H9 (cell line): ENCODE results near the gene UGT2A1. TPM values are rescaled to one million over a fixed set of nuclear protein-coding genes. Genes with fewer than 3 reads are reported as not detected.

ENCODE experiments used
- DNase-seq: peaks from one replicate; pipeline ENCODE4 v3.0.0-alpha.2; 2017
- H2AFZ ChIP-seq: one replicate; pipeline ENCODE4 v1.6.1; 2013; ENCODE audit warnings: mild to moderate bottlenecking, low read length, control low read depth, moderate library complexity
- H2AK5ac ChIP-seq: 2 replicates; pipeline ENCODE4 v1.6.1; 2013; ENCODE audit warnings: low read length, control low read depth, mixed read lengths; ENCODE audit not compliant: insufficient read length
- H2BK120ac ChIP-seq: one replicate; pipeline ENCODE4 v1.6.1; 2013; ENCODE audit warnings: low read depth, mild to moderate bottlenecking, low read length, control low read depth, inconsistent platforms; ENCODE audit not compliant: poor library complexity, severe bottlenecking
- H2BK12ac ChIP-seq: 2 replicates; pipeline ENCODE4 v1.6.1; 2013; ENCODE audit warnings: low read length, control low read depth, mixed read lengths, low read depth; ENCODE audit not compliant: insufficient read length
- H2BK15ac ChIP-seq: 2 replicates; pipeline ENCODE4 v1.6.1; 2013; ENCODE audit warnings: low read depth, low read length, control low read depth
- H2BK20ac ChIP-seq: one replicate; pipeline ENCODE4 v1.6.1; 2013; ENCODE audit warnings: low read depth, mild to moderate bottlenecking, low read length, control low read depth, inconsistent platforms; ENCODE audit not compliant: poor library complexity, severe bottlenecking
- H2BK5ac ChIP-seq: 2 replicates; pipeline ENCODE4 v1.6.1; 2013; ENCODE audit warnings: low read length, control low read depth, mixed read lengths; ENCODE audit not compliant: insufficient read length
- H3K14ac ChIP-seq: 2 replicates; pipeline ENCODE4 v1.6.1; 2013; ENCODE audit warnings: low read length, control low read depth; ENCODE audit not compliant: insufficient read depth
- H3K18ac ChIP-seq: 2 replicates; pipeline ENCODE4 v1.6.1; 2013; ENCODE audit warnings: low read depth, mild to moderate bottlenecking, mixed read lengths, low read length, control low read depth; ENCODE audit not compliant: insufficient read length
- H3K23ac ChIP-seq: 2 replicates; pipeline ENCODE4 v1.6.1; 2013; ENCODE audit warnings: low read length, control low read depth, mixed read lengths, low read depth; ENCODE audit not compliant: insufficient read length
- H3K23me2 ChIP-seq: 2 replicates; pipeline ENCODE4 v1.6.1; 2013; ENCODE audit warnings: low read depth, mild to moderate bottlenecking, mixed read lengths, low read length, control low read depth; ENCODE audit not compliant: insufficient read length, poor library complexity, severe bottlenecking
- H3K27ac ChIP-seq: 2 replicates; pipeline ENCODE4 v1.5.1; 2013; ENCODE audit warnings: low read length, control low read depth, mixed read lengths, low read depth; ENCODE audit not compliant: insufficient read length
- H3K27me3 ChIP-seq: 2 replicates; pipeline ENCODE4 v1.6.1; 2013; ENCODE audit warnings: low read length, control low read depth, inconsistent platforms; ENCODE audit not compliant: insufficient read depth
- H3K4ac ChIP-seq: 2 replicates; pipeline ENCODE4 v1.6.1; 2013; ENCODE audit warnings: low read depth, mild to moderate bottlenecking, control low read depth, inconsistent platforms, low read length, moderate library complexity
- H3K4me1 ChIP-seq: 2 replicates; pipeline ENCODE4 v1.6.1; 2013; ENCODE audit warnings: low read length, control low read depth, inconsistent platforms; ENCODE audit not compliant: insufficient read depth
- H3K4me2 ChIP-seq: 2 replicates; pipeline ENCODE4 v1.6.1; 2013; ENCODE audit warnings: low read length, control low read depth, mixed read lengths; ENCODE audit not compliant: insufficient read length, insufficient read depth
- H3K56ac ChIP-seq: 2 replicates; pipeline ENCODE4 v1.6.1; 2013; ENCODE audit warnings: low read depth, mild to moderate bottlenecking, mixed read lengths, low read length, control low read depth; ENCODE audit not compliant: insufficient read length
- H3K79me1 ChIP-seq: 2 replicates; pipeline ENCODE4 v1.6.1; 2013; ENCODE audit warnings: low read depth, mild to moderate bottlenecking, moderate library complexity, low read length, control low read depth, inconsistent platforms; ENCODE audit not compliant: insufficient read depth, poor library complexity, severe bottlenecking
- H3K79me2 ChIP-seq: 2 replicates; pipeline ENCODE4 v1.6.1; 2013; ENCODE audit warnings: low read length, control low read depth, inconsistent platforms; ENCODE audit not compliant: insufficient read depth
- H3K9ac ChIP-seq: 2 replicates; pipeline ENCODE4 v1.6.1; 2013; ENCODE audit warnings: low read length, control low read depth, mixed read lengths; ENCODE audit not compliant: insufficient read length; ENCODE audit errors: extremely low read depth
- H3K9me3 ChIP-seq: one replicate; pipeline ENCODE4 v1.6.1; 2013; ENCODE audit warnings: low read depth, low read length, inconsistent platforms; ENCODE audit not compliant: control insufficient read depth
- H3T11ph ChIP-seq: one replicate; pipeline ENCODE4 v1.6.1; 2013; ENCODE audit warnings: mild to moderate bottlenecking, low read length, control low read depth, inconsistent platforms
- H4K20me1 ChIP-seq: one replicate; pipeline ENCODE4 v1.6.1; 2013; ENCODE audit not compliant: control insufficient read depth, insufficient read length, insufficient read depth
- H4K5ac ChIP-seq: 2 replicates; pipeline ENCODE4 v1.6.1; 2013; ENCODE audit warnings: low read depth, mild to moderate bottlenecking, mixed read lengths, low read length, control low read depth; ENCODE audit not compliant: insufficient read length
- H4K8ac ChIP-seq: replicated peaks from 2 replicates; pipeline ENCODE4 v1.6.1; 2013; ENCODE audit warnings: low read length, control low read depth, mixed read lengths, low read depth; ENCODE audit not compliant: insufficient read length
- H4K91ac ChIP-seq: 2 replicates; pipeline ENCODE4 v1.6.1; 2013; ENCODE audit warnings: low read depth, mild to moderate bottlenecking, moderate library complexity, mixed read lengths, low read length, control low read depth; ENCODE audit not compliant: insufficient read length
- H3K27ac Mint-ChIP-seq, 3 experiments: 2 replicates in 2 of 3; 3 replicates in 1 of 3; pipeline ENCODE4 v1.8.0; 2020 to 2021; ENCODE audit warnings: mixed read lengths in 3 of 3, mild to moderate bottlenecking in 1 of 3, moderate library complexity in 1 of 3
- H3K27me3 Mint-ChIP-seq: 2 replicates; pipeline ENCODE4 v1.8.0; 2021; ENCODE audit warnings: low read depth, mild to moderate bottlenecking, moderate library complexity, mixed read lengths
- H3K36me3 Mint-ChIP-seq, 3 experiments: 2 replicates in 2 of 3; 3 replicates in 1 of 3; pipeline ENCODE4 v1.8.0; 2020 to 2021; ENCODE audit warnings: low read depth in 3 of 3, mixed read lengths in 3 of 3; ENCODE audit not compliant: insufficient read depth in 1 of 3
- H3K4me1 Mint-ChIP-seq, 2 experiments: 2 replicates each; pipeline ENCODE4 v1.8.0; 2020; ENCODE audit warnings: mixed read lengths in 2 of 2
- H3K4me3 Mint-ChIP-seq, 2 experiments: 2 replicates in 1 of 2; 3 replicates in 1 of 2; pipeline ENCODE4 v1.8.0; 2020 to 2021; ENCODE audit warnings: mild to moderate bottlenecking in 2 of 2, mixed read lengths in 2 of 2, moderate library complexity in 1 of 2
- H3K9me3 Mint-ChIP-seq, 2 experiments: 2 replicates in 1 of 2; 3 replicates in 1 of 2; pipeline ENCODE4 v1.8.0; 2020; ENCODE audit warnings: mild to moderate bottlenecking in 2 of 2, mixed read lengths in 2 of 2, moderate library complexity in 1 of 2
- CTCF ChIP-seq: fragments of 200-600 bp; sonication (generic); conservative IDR thresholded peaks from 3 replicates; pipeline ENCODE4 v1.8.0; 2021; ENCODE audit warnings: antibody characterized with exemption, mild to moderate bottlenecking
- WGBS: extraction: QIAGEN DNeasy Blood & Tissue Kit; methylation state at CpG from one replicate; pipeline ENCODE4 v1.1.7; 2013; ENCODE audit warnings: missing lambda C conversion rate, low lambda C conversion rate, mixed read lengths; ENCODE audit not compliant: insufficient read length; ENCODE audit errors: extremely low coverage; 5-methylcytosine and 5-hydroxymethylcytosine counted together
- total RNA-seq: library from RNA; stranded (reverse); gene quantifications from 2 replicates; pipeline ENCODE4 v1.2.1, GENCODE V29; 2021

The UGT2A1 gene
- total RNA-seq, 1 experiment from 2014 or later: not detected

- Mint-ChIP-seq H3K27me3 (no peaks in the 10 kb centered on the region), H3K4me3 (no peak overlapping the region), H3K27ac (no peak overlapping the region), H3K36me3 (no peaks in the 10 kb centered on the region), H3K4me1 (no peaks in the 10 kb centered on the region), H3K9me3 (no peaks in the 10 kb centered on the region; a peak in 1 of 5 replicates)
- H3K79me1 ChIP-seq: no peaks in the 10 kb centered on the region
- TF ChIP-seq CTCF: no peak
- H4K5ac ChIP-seq: no peak overlapping the region
- H2BK15ac ChIP-seq: no peak overlapping the region
- no peak overlapping the region for H3K18ac ChIP-seq
- no peak overlapping the region for H3K56ac ChIP-seq
- H2BK12ac ChIP-seq: no peak overlapping the region
- no peaks in the 10 kb centered on the region for H3K27me3 ChIP-seq
- H3K9ac ChIP-seq: no peak overlapping the region
- H3K4me2 ChIP-seq: no peak overlapping the region
- no peak overlapping the region for H2BK20ac ChIP-seq
- no peak overlapping the region for H4K91ac ChIP-seq
- H4K20me1 ChIP-seq: no peaks in the 10 kb centered on the region
- no peak overlapping the region for H3T11ph ChIP-seq
- H3K4me1 ChIP-seq: no peaks in the 10 kb centered on the region
- H3K9me3 ChIP-seq: no peaks in the 10 kb centered on the region
- no peak overlapping the region for H3K4ac ChIP-seq
- no peak for DNase-seq
- H3K79me2 ChIP-seq: no peaks in the 10 kb centered on the region
- no peak overlapping the region for H2AK5ac ChIP-seq
- no peak overlapping the region for H3K23ac ChIP-seq
- no CpG with 5 or more reads among the region's 2 CpGs for WGBS
- H2BK120ac ChIP-seq: no peak overlapping the region
- no peaks in the 10 kb centered on the region for H3K23me2 ChIP-seq
- H2BK5ac ChIP-seq: no peak overlapping the region
- H3K14ac ChIP-seq: peak overlapping the region; percentile 56; the same call in 1 of the 2 replicates
- no peak overlapping the region for H4K8ac ChIP-seq
- H3K27ac ChIP-seq: no peak overlapping the region
- H2AFZ ChIP-seq: no peak overlapping the region
Observed at GRCh38 chr4:69600013-69600412, 53.0 kb downstream of the UGT2A1 start.
